ENCODE results near the gene SHQ1.

The SHQ1 gene

DNA sequence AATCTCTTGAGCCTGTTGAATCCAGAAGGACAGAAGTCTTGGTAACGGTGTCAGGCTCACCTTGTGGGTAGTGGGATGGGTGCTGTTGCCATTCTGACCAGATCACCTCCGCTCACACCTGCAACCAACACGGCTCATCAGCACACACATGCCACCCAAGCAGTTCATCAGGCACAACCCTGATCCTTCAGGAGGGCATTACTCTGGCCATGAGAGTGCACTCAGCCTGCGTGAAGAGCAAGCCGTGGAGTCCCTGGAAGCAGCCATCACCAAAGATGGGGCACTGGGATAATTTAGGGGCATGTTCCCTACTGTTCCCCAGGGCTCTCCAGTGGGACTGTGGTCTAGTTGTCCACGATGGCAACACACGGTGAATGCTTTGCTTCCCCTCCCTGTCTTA lies 120.5 kb downstream of the SHQ1 start:
- H3K4me3 ChIP-seq (ENCODE audit: low read length, poor library complexity, severe bottlenecking), result no peak overlapping the region
- H3K79me2 ChIP-seq (ENCODE audit: insufficient read depth, low read length), result no peaks in the 10 kb centered on the region
- no peak for TF ChIP-seq EZH2phosphoT487 (IDR thresholded peaks at IDR 0.05; ENCODE audit: borderline replicate concordance)
- TF ChIP-seq, protein P1, sequence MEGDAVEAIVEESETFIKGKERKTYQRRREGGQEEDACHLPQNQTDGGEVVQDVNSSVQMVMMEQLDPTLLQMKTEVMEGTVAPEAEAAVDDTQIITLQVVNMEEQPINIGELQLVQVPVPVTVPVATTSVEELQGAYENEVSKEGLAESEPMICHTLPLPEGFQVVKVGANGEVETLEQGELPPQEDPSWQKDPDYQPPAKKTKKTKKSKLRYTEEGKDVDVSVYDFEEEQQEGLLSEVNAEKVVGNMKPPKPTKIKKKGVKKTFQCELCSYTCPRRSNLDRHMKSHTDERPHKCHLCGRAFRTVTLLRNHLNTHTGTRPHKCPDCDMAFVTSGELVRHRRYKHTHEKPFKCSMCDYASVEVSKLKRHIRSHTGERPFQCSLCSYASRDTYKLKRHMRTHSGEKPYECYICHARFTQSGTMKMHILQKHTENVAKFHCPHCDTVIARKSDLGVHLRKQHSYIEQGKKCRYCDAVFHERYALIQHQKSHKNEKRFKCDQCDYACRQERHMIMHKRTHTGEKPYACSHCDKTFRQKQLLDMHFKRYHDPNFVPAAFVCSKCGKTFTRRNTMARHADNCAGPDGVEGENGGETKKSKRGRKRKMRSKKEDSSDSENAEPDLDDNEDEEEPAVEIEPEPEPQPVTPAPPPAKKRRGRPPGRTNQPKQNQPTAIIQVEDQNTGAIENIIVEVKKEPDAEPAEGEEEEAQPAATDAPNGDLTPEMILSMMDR (conservative IDR thresholded peaks at IDR 0.05; ENCODE audit: low read length), result no peak
- no peaks in the 10 kb centered on the region for H3K36me3 ChIP-seq (ENCODE audit: insufficient read depth, low read length)
- H3K9me3 ChIP-seq (ENCODE audit: insufficient read depth, low read depth, low read length), result no peaks in the 10 kb centered on the region
- no peaks in the 10 kb centered on the region for H3K9me2 ChIP-seq (replicated peaks; ENCODE audit: low read depth, low read length)
- no peaks in the 10 kb centered on the region for H3F3A ChIP-seq (ENCODE audit: low read depth)
- H3K4me1 ChIP-seq (ENCODE audit: insufficient read depth, low read length, poor library complexity, severe bottlenecking), result no peaks in the 10 kb centered on the region
- no peak overlapping the region for H2AFZ ChIP-seq (ENCODE audit: low read length)
- no peaks in the 10 kb centered on the region for H4K20me1 ChIP-seq (ENCODE audit: insufficient read depth, low read length, poor library complexity, severe bottlenecking)
- H3K9ac ChIP-seq (ENCODE audit: low read depth, low read length, poor library complexity, severe bottlenecking), result no peak overlapping the region
- no peak overlapping the region for H3K4me2 ChIP-seq (ENCODE audit: low read depth, low read length, poor library complexity, severe bottlenecking)
- no peaks in the 10 kb centered on the region for H3K27me3 ChIP-seq (ENCODE audit: insufficient read depth, low read length, poor library complexity, severe bottlenecking)

DNA sequence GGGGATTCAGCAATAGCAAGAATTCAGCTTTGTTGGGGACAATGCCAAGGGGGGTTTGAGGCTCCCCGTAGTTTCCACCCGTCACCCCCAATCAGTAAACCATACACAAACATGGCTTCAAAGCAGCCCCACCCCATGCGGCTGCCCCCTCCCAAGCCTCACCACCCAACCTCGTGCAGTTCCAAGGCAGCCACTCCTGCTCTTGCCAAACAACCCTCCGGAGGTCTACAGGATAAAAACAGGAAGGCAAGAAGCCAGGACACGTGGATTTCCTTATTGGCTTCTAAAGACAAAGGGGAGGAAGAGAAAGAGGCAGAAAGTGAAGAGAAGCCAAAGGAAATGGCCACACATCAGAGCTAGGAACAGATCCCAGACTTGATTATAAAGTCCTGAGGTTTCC lies 121.1 kb downstream of the SHQ1 start:
- H3K36me3 ChIP-seq (ENCODE audit: insufficient read depth, low read length), result no peaks in the 10 kb centered on the region
- H3K4me3 ChIP-seq (ENCODE audit: low read length, poor library complexity, severe bottlenecking), result no peak overlapping the region
- H3F3A ChIP-seq (ENCODE audit: low read depth), result no peaks in the 10 kb centered on the region
- no peaks in the 10 kb centered on the region for H3K27me3 ChIP-seq (ENCODE audit: insufficient read depth, low read length, poor library complexity, severe bottlenecking)
- no peaks in the 10 kb centered on the region for H4K20me1 ChIP-seq (ENCODE audit: insufficient read depth, low read length, poor library complexity, severe bottlenecking)
- H2AFZ ChIP-seq (ENCODE audit: low read length), result no peak overlapping the region
- H3K9ac ChIP-seq (ENCODE audit: low read depth, low read length, poor library complexity, severe bottlenecking), result no peak overlapping the region
- H3K4me2 ChIP-seq (ENCODE audit: low read depth, low read length, poor library complexity, severe bottlenecking), result no peak overlapping the region
- TF ChIP-seq EZH2phosphoT487 (IDR thresholded peaks at IDR 0.05; ENCODE audit: borderline replicate concordance), result no peak
- TF ChIP-seq, protein P1 (conservative IDR thresholded peaks at IDR 0.05; ENCODE audit: low read length), result no peak
- no peaks in the 10 kb centered on the region for H3K4me1 ChIP-seq (ENCODE audit: insufficient read depth, low read length, poor library complexity, severe bottlenecking)
- H3K79me2 ChIP-seq (ENCODE audit: insufficient read depth, low read length), result no peaks in the 10 kb centered on the region
- no peaks in the 10 kb centered on the region for H3K9me2 ChIP-seq (replicated peaks; ENCODE audit: low read depth, low read length)
- H3K9me3 ChIP-seq (ENCODE audit: insufficient read depth, low read depth, low read length), result no peaks in the 10 kb centered on the region

DNA sequence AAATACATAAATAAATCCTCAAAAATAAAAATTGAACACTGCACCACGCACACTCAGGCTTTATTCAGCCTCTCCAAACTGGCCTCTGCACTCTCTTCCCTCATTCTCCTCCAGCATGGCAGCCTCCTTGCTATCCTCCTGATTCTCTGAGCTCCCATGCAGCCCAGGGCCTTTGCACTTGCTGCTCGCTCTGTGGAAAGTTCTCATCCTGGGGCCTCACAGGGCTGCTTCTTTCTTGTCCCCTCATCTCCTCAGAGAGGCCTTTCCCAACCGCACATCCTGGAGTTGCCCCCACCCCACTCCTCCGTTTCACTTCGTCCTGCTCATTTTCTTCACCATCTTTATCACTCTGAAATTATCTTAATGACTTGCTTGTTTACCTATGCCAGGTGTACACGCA lies 123.0 kb downstream of the SHQ1 start:
- H3K4me2 ChIP-seq (ENCODE audit: low read depth, low read length, poor library complexity, severe bottlenecking), result no peak overlapping the region
- no peaks in the 10 kb centered on the region for H3K4me1 ChIP-seq (ENCODE audit: insufficient read depth, low read length, poor library complexity, severe bottlenecking)
- no peaks in the 10 kb centered on the region for H3K27me3 ChIP-seq (ENCODE audit: insufficient read depth, low read length, poor library complexity, severe bottlenecking)
- no peaks in the 10 kb centered on the region for H3K79me2 ChIP-seq (ENCODE audit: insufficient read depth, low read length)
- H3K9ac ChIP-seq (ENCODE audit: low read depth, low read length, poor library complexity, severe bottlenecking), result no peak overlapping the region
- H3K36me3 ChIP-seq (ENCODE audit: insufficient read depth, low read length), result no peaks in the 10 kb centered on the region
- no peak overlapping the region for H3K4me3 ChIP-seq (ENCODE audit: low read length, poor library complexity, severe bottlenecking)
- H3K9me2 ChIP-seq (replicated peaks; ENCODE audit: low read depth, low read length), result no peaks in the 10 kb centered on the region
- no peaks in the 10 kb centered on the region for H4K20me1 ChIP-seq (ENCODE audit: insufficient read depth, low read length, poor library complexity, severe bottlenecking)
- no peaks in the 10 kb centered on the region for H3F3A ChIP-seq (ENCODE audit: low read depth)
- H3K9me3 ChIP-seq (ENCODE audit: insufficient read depth, low read depth, low read length), result no peaks in the 10 kb centered on the region
- no peak for TF ChIP-seq EZH2phosphoT487 (IDR thresholded peaks at IDR 0.05; ENCODE audit: borderline replicate concordance)
- TF ChIP-seq, protein P1 (conservative IDR thresholded peaks at IDR 0.05; ENCODE audit: low read length), result no peak
- no peak overlapping the region for H2AFZ ChIP-seq (ENCODE audit: low read length)

Measured in Loucy (cell line).